Activated CD4-positive, alpha-beta T cell treated with anti-CD3 and anti-CD28 coated beads for 36 hours (primary cell): ENCODE data around the gene OR2AE1. TPM values are rescaled to one million over a fixed set of nuclear protein-coding genes. Genes with fewer than 3 reads are reported as not detected.

Experiments used
- ATAC-seq: fragments of 200-7000 bp; cut with Tn5 transposase; one replicate; pipeline ENCODE4 v1.10.0; 2021; ENCODE audit warnings: mild to moderate bottlenecking, moderate library complexity
- CTCF ChIA-PET: fragments of 350-600 bp; sonication (Branson Sonifier 250); formaldehyde crosslinking; loops from one replicate; lab custom pipeline; 2021; ENCODE audit warnings: antibody characterized with exemption; lab: Charles Lee
- POLR2A ChIA-PET: fragments of 350-600 bp; sonication (Branson Sonifier 250); formaldehyde crosslinking; loops from one replicate; lab custom pipeline; 2021; ENCODE audit warnings: antibody characterized with exemption, inconsistent platforms; lab: Charles Lee
- DNase-seq: peaks from one replicate; pipeline ENCODE4 v3.0.0-alpha.2; 2020
- H3K27ac Mint-ChIP-seq: one replicate; pipeline ENCODE4 v1.8.0; 2021; ENCODE audit warnings: mixed read lengths
- H3K27me3 Mint-ChIP-seq: one replicate; pipeline ENCODE4 v1.8.0; 2021; ENCODE audit warnings: mixed read lengths
- H3K36me3 Mint-ChIP-seq: one replicate; pipeline ENCODE4 v1.8.0; 2021; ENCODE audit warnings: low read depth, mixed read lengths
- H3K4me1 Mint-ChIP-seq: one replicate; pipeline ENCODE4 v1.8.0; 2021; ENCODE audit warnings: mixed read lengths
- H3K4me3 Mint-ChIP-seq: one replicate; pipeline ENCODE4 v1.8.0; 2021; ENCODE audit warnings: mild to moderate bottlenecking, moderate library complexity, mixed read lengths
- H3K9me3 Mint-ChIP-seq: one replicate; pipeline ENCODE4 v1.8.0; 2021; ENCODE audit warnings: low read depth, mixed read lengths
- intact Hi-C, 2 experiments: fragments of 100-400 bp; cut with DNase I in 1 of 2; cut with micrococcal nuclease in 1 of 2; formaldehyde crosslinking; loops; one replicate each; pipeline versions ENCODE4 v1.14.2 to v1.15.1; 2022 to 2024; cut with DNase I, micrococcal nuclease
- total RNA-seq, 2 experiments: library from RNA; stranded (reverse); gene quantifications; one replicate each; pipeline ENCODE4 v1.2.3, GENCODE V29; 2021

The OR2AE1 gene
- not detected for total RNA-seq

- ChIA-PET CTCF (interaction anchor here (0.6 kb wide), 1 partner anchor 45 kb away, joined by 3 read pairs; no protein-coding TSS in a partner anchor), POLR2A (no interaction called here)
- Mint-ChIP-seq H3K4me1 (peaks cover 3% of the 10 kb centered on the region), H3K9me3 (no peaks in the 10 kb centered on the region), H3K36me3 (no peaks in the 10 kb centered on the region), H3K4me3 (no peak within 1 kb of the TSS), H3K27ac (no peak within 1 kb of the TSS), H3K27me3 (peaks cover 2% of the 10 kb centered on the region)
- ATAC-seq (no peak), DNase-seq (no peak)
- intact Hi-C loops = no loop called here
Observed at GRCh38 chr7:99876933-99877332, at the start of gene OR2AE1. OR2AE1 (minus strand) TSS chr7:99877033; CDS start chr7:99877033, 0 bp downstream.

- Mint-ChIP-seq H3K36me3 (peaks cover 8% of the 10 kb centered on the region), H3K27ac (no peak overlapping the region), H3K9me3 (no peaks in the 10 kb centered on the region), H3K4me3 (no peak overlapping the region), H3K4me1 (peaks cover 25% of the 10 kb centered on the region), H3K27me3 (peaks cover 10% of the 10 kb centered on the region)
- no peak for ATAC-seq
- POLR2A ChIA-PET = no interaction called here
- CTCF ChIA-PET = no interaction called here
- intact Hi-C loops = no loop called here
- no peak for DNase-seq
Observed at GRCh38 chr7:99926321-99926720, 49.5 kb upstream of the OR2AE1 start.

- Mint-ChIP-seq H3K36me3 (peaks cover 15% of the 10 kb centered on the region), H3K27ac (no peak overlapping the region), H3K9me3 (no peaks in the 10 kb centered on the region), H3K4me1 (peaks cover 5% of the 10 kb centered on the region), H3K4me3 (no peak overlapping the region), H3K27me3 (peaks cover 10% of the 10 kb centered on the region)
- ATAC-seq = no peak
- CTCF ChIA-PET = interaction anchor here (1.0 to 1.5 kb wide), 2 partner anchors 8 to 10 kb away, joined by 3 to 5 read pairs; no protein-coding TSS in a partner anchor
- intact Hi-C loops = no loop called here
- no peak for DNase-seq
- POLR2A ChIA-PET = interaction anchor here (0.6 kb wide), 1 partner anchor 421 kb away, joined by 3 read pairs; no protein-coding TSS in a partner anchor
Observed at GRCh38 chr7:99923200-99923599, 46.4 kb upstream of the OR2AE1 start.

GRCh38 chr7:99920149-99920548 is 43.3 kb upstream of the OR2AE1 start:
- H3K27me3 Mint-ChIP-seq = no peaks in the 10 kb centered on the region
- ATAC-seq (no peak), DNase-seq (no peak)
- peak overlapping the region; percentile 95 for H3K27ac Mint-ChIP-seq
- intact Hi-C loops = no loop called here
- CTCF ChIA-PET = interaction anchor here (0.6 to 5.4 kb wide), 13 partner anchors 9 to 531 kb away, joined by 3 to 38 read pairs (median 4); partner anchors contain the start of genes GJC3, ZKSCAN1 and ZSCAN21
- H3K36me3 Mint-ChIP-seq = peaks cover 32% of the 10 kb centered on the region
- H3K4me1 Mint-ChIP-seq = peaks cover 26% of the 10 kb centered on the region
- peak overlapping the region; percentile 92 for H3K4me3 Mint-ChIP-seq
- H3K9me3 Mint-ChIP-seq = no peaks in the 10 kb centered on the region
- POLR2A ChIA-PET = interaction anchor here (0.6 to 1.3 kb wide), 6 partner anchors 9 to 430 kb away, joined by 3 to 8 read pairs (median 4); partner anchors contain the start of genes AP4M1, GJC3, MCM7 and ZNF655

- ChIA-PET CTCF (interaction anchor here (0.6 to 5.4 kb wide), 14 partner anchors 10 to 531 kb away, joined by 3 to 38 read pairs (median 6); partner anchors contain the start of genes GJC3, ZKSCAN1 and ZSCAN21), POLR2A (interaction anchor here (0.6 to 1.3 kb wide), 9 partner anchors 9 to 430 kb away, joined by 3 to 8 read pairs (median 3); partner anchors contain the start of genes AP4M1, GJC3, MCM7 and ZNF655)
- intact Hi-C loops = loop anchor here (1.0 to 10.0 kb wide), 12 partner anchors 96 to 509 kb away; partner anchors contain the start of genes COPS6 (in 2 of the 2), ZNF3 (in 2 of the 2), CNPY4 (in 1 of the 2) and CPSF4 (in 1 of the 2)
Observed at GRCh38 chr7:99919814-99920112, 42.9 kb upstream of the OR2AE1 start.

GRCh38 chr7:99918959-99919813 is 42.4 kb upstream of the OR2AE1 start, which contains the start of gene TRIM4:
TRIM4 (minus strand) TSS chr7:99919530; CDS start chr7:99919401, 129 bp downstream.
- H3K9me3 Mint-ChIP-seq = no peaks in the 10 kb centered on the region
- H3K4me1 Mint-ChIP-seq = peaks cover 33% of the 10 kb centered on the region
- no peaks in the 10 kb centered on the region for H3K27me3 Mint-ChIP-seq
- ChIA-PET CTCF (interaction anchor here (0.8 to 5.4 kb wide), 18 partner anchors 10 to 513 kb away, joined by 3 to 38 read pairs (median 4); partner anchors contain the start of genes GJC3 and ZKSCAN1), POLR2A (interaction anchor here (0.6 to 1.3 kb wide), 10 partner anchors 10 to 429 kb away, joined by 3 to 9 read pairs (median 4); partner anchors contain the start of genes AP4M1, GJC3, MCM7 and ZNF655)
- peaks cover 35% of the 10 kb centered on the region for H3K36me3 Mint-ChIP-seq
- intact Hi-C loops = loop anchor here (1.0 to 10.0 kb wide), 12 partner anchors 96 to 509 kb away; partner anchors contain the start of genes COPS6 (in 2 of the 2), ZNF3 (in 2 of the 2), CNPY4 (in 1 of the 2) and CPSF4 (in 1 of the 2)
- DNase-seq (peak; percentile 96), ATAC-seq (peak; percentile 99)
- H3K27ac Mint-ChIP-seq = peak within 1 kb of the TSS; percentile 95
- H3K4me3 Mint-ChIP-seq = peak within 1 kb of the TSS; percentile 92

More at GRCh38 chr7:99919814-99920112, 42.9 kb upstream of the OR2AE1 start:
- no peaks in the 10 kb centered on the region for H3K27me3 Mint-ChIP-seq
- H3K4me3 Mint-ChIP-seq = peak overlapping the region; percentile 92
- no peak for DNase-seq
- peaks cover 28% of the 10 kb centered on the region for H3K4me1 Mint-ChIP-seq
- H3K27ac Mint-ChIP-seq = peak overlapping the region; percentile 95
- H3K36me3 Mint-ChIP-seq = peaks cover 32% of the 10 kb centered on the region
- no peaks in the 10 kb centered on the region for H3K9me3 Mint-ChIP-seq
- ATAC-seq = no peak

- Mint-ChIP-seq H3K9me3 (no peaks in the 10 kb centered on the region), H3K4me3 (no peak overlapping the region), H3K27ac (peak overlapping the region; percentile 43), H3K36me3 (peaks cover 42% of the 10 kb centered on the region), H3K27me3 (no peaks in the 10 kb centered on the region), H3K4me1 (peaks cover 30% of the 10 kb centered on the region)
- DNase-seq (no peak), ATAC-seq (no peak)
- CTCF ChIA-PET = interaction anchor here (1.0 to 4.6 kb wide), 5 partner anchors 37 to 92 kb away, joined by 3 to 44 read pairs (median 4); no protein-coding TSS in a partner anchor
- intact Hi-C loops = loop anchor here in 1 of 2 experiments (5.0 to 10.0 kb wide), 2 partner anchors 174 to 221 kb away; partner anchors contain the start of genes COPS6 and ZNF3
- POLR2A ChIA-PET = no interaction called here
Observed at GRCh38 chr7:99910976-99911375, 34.1 kb upstream of the OR2AE1 start.

GRCh38 chr7:99901581-99901980 is 24.7 kb upstream of the OR2AE1 start:
- peak overlapping the region; percentile 2 for H3K27ac Mint-ChIP-seq
- H3K9me3 Mint-ChIP-seq = no peaks in the 10 kb centered on the region
- no peak for DNase-seq
- H3K36me3 Mint-ChIP-seq = peaks cover 58% of the 10 kb centered on the region
- ChIA-PET CTCF (no interaction called here), POLR2A (no interaction called here)
- no peak for ATAC-seq
- H3K4me3 Mint-ChIP-seq = no peak overlapping the region
- peaks cover 5% of the 10 kb centered on the region for H3K4me1 Mint-ChIP-seq
- intact Hi-C loops = no loop called here
- H3K27me3 Mint-ChIP-seq = no peaks in the 10 kb centered on the region

- CTCF ChIA-PET = no interaction called here
- Mint-ChIP-seq H3K27ac (no peak overlapping the region), H3K9me3 (no peaks in the 10 kb centered on the region), H3K4me1 (peaks cover 5% of the 10 kb centered on the region), H3K4me3 (no peak overlapping the region), H3K36me3 (peaks cover 49% of the 10 kb centered on the region), H3K27me3 (no peaks in the 10 kb centered on the region)
- ATAC-seq = no peak
- intact Hi-C loops = no loop called here
- POLR2A ChIA-PET = no interaction called here
- no peak for DNase-seq
Observed at GRCh38 chr7:99899830-99900519, 23.1 kb upstream of the OR2AE1 start.

- CTCF ChIA-PET = no interaction called here
- Mint-ChIP-seq H3K36me3 (peaks cover 42% of the 10 kb centered on the region), H3K27me3 (no peaks in the 10 kb centered on the region), H3K4me3 (no peak overlapping the region), H3K27ac (no peak overlapping the region), H3K4me1 (peaks cover 5% of the 10 kb centered on the region), H3K9me3 (no peaks in the 10 kb centered on the region)
- ATAC-seq (no peak), DNase-seq (no peak)
- intact Hi-C loops = no loop called here
- POLR2A ChIA-PET = no interaction called here
Observed at GRCh38 chr7:99898836-99899235, 22.0 kb upstream of the OR2AE1 start.

GRCh38 chr7:99898023-99898357 is 21.2 kb upstream of the OR2AE1 start:
- H3K27ac Mint-ChIP-seq = no peak overlapping the region
- H3K4me3 Mint-ChIP-seq = no peak overlapping the region
- intact Hi-C loops = no loop called here
- ChIA-PET POLR2A (no interaction called here), CTCF (no interaction called here)
- peaks cover 5% of the 10 kb centered on the region for H3K4me1 Mint-ChIP-seq
- ATAC-seq (no peak), DNase-seq (no peak)
- peaks cover 35% of the 10 kb centered on the region for H3K36me3 Mint-ChIP-seq
- H3K9me3 Mint-ChIP-seq = no peaks in the 10 kb centered on the region
- H3K27me3 Mint-ChIP-seq = no peaks in the 10 kb centered on the region
